Effector CD4-positive, alpha-beta T cell (primary cell): ENCODE measurements around the gene TNFRSF6B. TPM values are rescaled to one million over a fixed set of nuclear protein-coding genes. Genes with fewer than 3 reads are reported as not detected.
"Not testable (repeated sequence)": the region's sequence is repeated elsewhere in the genome, so short reads cannot be mapped to it uniquely, and the experiment has no call there.

Source experiments
- DNase-seq: peaks from one replicate; pipeline ENCODE4 v3.0.0-alpha.2; 2020
- total RNA-seq: gene quantifications from one replicate; lab custom pipeline; 2026; lab: John Stamatoyannopoulos, UW

The TNFRSF6B gene, protein sequence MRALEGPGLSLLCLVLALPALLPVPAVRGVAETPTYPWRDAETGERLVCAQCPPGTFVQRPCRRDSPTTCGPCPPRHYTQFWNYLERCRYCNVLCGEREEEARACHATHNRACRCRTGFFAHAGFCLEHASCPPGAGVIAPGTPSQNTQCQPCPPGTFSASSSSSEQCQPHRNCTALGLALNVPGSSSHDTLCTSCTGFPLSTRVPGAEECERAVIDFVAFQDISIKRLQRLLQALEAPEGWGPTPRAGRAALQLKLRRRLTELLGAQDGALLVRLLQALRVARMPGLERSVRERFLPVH
- not detected for total RNA-seq

DNA sequence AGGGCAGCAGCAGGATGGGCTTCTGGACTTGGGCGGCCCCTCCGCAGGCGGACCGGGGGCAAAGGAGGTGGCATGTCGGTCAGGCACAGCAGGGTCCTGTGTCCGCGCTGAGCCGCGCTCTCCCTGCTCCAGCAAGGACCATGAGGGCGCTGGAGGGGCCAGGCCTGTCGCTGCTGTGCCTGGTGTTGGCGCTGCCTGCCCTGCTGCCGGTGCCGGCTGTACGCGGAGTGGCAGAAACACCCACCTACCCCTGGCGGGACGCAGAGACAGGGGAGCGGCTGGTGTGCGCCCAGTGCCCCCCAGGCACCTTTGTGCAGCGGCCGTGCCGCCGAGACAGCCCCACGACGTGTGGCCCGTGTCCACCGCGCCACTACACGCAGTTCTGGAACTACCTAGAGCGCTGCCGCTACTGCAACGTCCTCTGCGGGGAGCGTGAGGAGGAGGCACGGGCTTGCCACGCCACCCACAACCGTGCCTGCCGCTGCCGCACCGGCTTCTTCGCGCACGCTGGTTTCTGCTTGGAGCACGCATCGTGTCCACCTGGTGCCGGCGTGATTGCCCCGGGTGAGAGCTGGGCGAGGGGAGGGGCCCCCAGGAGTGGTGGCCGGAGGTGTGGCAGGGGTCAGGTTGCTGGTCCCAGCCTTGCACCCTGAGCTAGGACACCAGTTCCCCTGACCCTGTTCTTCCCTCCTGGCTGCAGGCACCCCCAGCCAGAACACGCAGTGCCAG, at the start of gene TNFRSF6B:
TSS of gene TNFRSF6B (plus strand) at position 25 of the 729 bp plus-strand sequence. CDS start at position 141, 116 bp downstream.
- no peak for DNase-seq

DNA sequence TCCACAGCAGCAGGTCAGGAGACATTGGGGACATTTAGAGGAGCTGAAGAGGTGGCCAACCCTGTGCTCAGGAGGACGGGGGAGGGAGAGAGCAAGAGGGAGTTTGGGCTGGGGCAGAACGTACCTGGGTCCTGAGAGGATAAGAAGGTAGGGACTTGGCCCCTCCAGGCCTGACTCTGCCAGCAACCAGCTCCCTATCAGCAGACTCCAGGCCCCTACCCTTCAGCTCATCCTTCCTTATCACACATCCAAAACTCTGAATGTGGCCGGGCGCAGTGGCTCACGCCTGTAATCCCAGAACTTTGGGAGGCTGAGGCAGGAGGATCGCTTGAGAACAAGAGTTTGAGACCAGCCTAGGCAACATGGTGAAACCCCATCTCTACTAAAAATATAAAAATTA, 48.3 kb upstream of the TNFRSF6B start:
- DNase-seq = no peak

DNA sequence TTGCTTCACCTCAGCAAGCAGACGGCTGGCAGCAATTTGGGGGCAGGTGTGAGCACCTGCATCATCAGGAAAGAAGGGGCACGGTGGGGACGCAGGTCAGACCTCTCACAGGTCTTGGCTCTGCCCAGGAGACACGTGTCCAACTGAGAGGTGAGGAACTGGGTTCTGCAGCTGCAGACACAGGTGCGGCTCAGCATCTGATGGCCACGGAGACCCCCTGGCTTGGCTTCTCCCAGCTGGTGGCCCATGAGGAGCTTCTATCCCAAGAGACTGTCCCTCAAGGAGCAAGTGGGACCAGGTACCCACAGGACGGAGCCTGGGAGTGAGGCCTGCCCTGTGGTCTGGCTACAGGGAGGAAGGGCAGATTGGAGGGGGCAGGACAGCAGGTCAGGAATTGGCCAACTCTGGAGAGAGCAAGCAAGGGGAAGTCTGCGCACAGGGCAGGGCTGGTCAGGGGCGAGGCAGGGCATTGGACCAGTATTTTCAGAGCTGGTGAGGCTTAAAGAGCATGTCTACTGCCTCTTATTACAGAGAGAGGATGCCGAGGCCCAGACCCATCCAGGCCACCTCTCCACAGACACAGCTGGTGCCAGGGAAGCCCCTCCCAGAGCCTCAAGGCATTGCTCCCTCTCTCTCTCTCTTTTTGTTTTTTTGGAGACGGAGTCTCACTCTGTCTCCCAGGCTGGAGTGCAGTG, 47.4 kb upstream of the TNFRSF6B start:
- DNase-seq = no peak

DNA sequence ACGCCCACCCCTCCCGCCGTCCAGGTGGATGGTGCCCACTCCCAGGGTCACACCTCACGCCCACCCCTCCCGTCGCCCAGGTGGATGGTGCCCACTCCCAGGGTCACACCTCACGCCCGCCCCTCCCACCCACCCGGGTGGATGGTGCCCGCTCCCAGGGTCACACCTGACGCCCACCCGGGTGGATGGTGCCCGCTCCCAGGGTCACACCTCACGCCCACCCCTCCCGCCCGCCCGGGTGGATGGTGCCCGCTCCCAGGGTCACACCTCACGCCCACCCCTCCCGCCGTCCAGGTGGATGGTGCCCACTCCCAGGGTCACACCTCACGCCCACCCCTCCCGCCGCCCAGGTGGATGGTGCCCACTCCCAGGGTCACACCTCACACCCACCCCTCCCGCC, 46.0 kb upstream of the TNFRSF6B start:
- not testable (repeated sequence) for DNase-seq

DNA sequence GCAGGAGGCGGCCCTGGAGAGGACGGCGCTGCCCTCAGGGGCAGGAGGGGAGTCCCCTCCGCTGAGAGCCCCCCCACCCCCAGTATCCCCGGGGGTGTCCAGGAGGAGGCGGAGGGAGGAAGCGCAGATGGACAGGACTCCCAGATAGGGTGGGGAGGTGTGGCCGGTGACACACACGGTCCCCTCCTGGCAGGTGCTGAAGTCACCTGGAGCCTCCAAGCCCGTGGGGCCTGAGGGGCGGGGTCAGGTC, 44.6 kb upstream of the TNFRSF6B start:
- no peak for DNase-seq

DNA sequence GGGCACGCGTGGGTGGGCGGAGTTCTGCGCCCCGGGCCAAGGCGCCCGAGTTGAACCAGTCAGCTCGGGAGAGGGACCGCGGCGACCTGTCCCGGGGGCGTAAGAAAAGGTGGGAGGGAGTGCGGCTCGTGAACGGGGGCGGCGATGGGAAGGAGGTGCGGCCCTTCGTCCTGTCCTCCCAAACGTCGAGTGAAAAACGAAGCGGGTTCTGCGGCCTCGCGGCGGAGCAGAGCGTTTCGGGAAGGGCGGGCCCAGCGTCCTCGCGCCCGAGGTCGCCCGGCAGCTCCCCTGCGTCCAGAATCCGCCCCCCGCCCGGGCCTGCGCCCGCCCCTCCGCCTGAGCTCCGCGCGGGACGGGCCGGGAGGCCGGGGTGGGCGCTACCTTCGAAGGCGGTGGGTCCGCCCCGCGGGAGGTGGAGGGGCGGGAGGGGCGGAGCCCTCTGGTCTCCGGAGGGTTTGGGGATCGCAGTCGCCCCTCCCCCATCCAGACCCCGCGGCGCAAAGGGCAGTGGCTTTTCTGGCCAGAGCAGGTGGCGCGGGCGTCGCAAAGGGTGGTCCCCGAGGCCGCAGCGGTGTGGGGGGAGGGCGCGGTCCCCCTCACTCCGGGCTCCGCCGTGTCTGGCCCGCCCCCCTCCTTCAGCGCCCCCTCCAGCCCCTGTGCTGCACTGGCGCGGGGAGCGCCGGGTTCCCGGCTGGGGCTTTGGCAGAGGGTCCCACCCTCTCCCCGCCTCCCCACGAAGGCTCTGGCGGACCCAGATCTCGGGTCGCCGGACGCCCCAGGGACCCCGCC, 44.1 kb upstream of the TNFRSF6B start:
- peak; percentile 44 for DNase-seq

DNA sequence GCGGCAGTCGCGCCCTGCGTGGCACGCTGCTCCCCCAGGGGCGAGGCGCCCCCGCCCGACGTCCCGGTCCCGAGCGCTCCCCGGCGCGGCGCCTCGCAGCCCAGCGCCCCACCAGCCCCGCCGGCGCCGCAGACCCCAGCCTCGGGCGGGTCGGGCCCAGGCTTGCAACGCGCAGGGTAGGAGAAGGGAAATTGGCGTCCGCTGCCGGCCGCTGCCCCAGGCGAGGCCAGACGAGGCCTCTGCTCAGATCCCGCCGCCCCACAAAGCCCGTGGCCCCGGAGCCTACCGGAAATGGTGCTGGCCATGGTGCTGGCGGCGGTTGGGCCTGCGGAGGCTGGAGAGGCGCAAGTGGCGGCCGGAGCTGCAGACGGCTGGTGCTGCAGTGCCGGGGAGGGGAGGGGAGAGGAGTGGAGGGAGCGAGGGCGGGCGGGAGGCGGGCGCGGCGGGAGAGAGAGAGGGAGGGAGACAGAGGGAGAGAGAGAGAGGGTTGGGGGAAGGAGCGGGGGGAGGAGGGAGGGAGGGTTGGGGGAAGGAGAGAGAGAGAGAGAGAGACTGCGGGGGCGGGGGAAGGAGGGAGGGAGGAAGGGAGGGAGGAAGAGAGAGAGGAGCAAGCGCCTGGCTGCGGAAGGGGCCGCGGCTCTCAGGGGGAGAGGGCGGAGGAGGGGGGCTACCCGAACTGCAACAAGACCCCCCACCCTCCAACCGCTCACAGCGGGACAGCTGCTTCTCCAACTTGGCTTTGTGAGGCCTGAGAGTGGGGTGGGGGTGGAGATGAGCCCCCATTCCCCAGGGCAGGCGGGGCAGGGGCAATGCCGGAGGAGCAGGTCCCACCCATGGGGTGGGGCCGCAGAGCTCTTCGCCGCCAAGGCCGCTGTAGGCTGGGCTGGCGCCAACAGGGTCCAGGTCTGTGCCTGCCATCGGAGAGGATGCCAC, 43.1 kb upstream of the TNFRSF6B start, which contains the start of gene STMN3:
TSS of gene STMN3 (minus strand) at position 384 of the 933 bp plus-strand sequence. CDS start at position 305, 79 bp downstream.
- peak; percentile 59 for DNase-seq

DNA sequence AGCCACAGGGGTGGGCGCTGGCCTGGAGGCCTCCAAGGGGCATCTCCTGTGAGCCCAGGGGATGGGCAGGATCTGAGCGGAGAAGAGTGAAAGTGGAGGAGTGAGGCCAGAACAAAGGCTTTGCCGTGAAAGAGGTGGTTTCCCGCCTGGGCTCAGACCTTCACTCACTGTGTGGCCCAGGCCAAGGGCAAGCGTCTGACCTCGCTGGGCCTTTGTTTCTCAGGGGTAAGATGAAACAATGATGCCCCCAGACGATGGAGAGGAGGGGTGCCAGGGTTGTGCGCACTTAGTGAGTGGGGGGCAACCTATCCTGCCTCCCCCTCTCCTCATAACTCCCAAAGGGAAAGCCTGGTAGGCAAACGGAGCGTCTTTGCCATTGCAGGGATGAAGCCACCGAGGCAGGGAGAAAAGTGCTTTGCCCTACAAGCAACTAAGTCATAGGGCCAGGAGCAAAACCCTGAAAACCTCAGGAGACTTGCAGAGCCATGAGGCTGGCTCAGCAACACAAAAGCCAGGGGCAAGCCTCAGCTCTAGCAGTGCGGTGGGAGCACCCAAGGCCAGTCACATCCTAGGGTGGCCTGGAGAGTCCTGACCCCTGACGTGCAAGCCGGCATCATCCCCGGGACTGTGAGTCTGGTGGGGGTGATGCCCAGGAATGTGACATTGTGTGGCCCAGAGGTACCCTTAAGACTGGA, 42.3 kb upstream of the TNFRSF6B start:
- DNase-seq = no peak

DNA sequence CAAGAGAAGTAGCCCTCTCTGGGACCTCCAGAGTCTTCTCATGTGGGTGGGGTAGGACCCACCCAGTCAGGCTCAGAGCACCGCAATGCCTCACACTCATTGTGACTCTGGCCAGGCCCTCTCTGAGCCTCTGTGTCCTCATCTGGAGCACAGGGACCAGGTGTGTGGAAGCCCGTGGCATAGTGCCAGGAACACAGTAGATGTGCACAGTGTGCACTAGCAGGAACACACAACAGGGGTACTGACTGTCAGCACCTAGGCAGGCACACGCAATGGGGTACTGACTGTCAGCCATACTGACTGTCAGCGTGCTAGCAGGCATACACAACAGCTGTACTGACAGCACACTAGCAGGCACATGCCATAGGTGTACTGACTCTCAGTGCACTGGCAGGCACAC, 41.2 kb upstream of the TNFRSF6B start:
- no peak for DNase-seq

DNA sequence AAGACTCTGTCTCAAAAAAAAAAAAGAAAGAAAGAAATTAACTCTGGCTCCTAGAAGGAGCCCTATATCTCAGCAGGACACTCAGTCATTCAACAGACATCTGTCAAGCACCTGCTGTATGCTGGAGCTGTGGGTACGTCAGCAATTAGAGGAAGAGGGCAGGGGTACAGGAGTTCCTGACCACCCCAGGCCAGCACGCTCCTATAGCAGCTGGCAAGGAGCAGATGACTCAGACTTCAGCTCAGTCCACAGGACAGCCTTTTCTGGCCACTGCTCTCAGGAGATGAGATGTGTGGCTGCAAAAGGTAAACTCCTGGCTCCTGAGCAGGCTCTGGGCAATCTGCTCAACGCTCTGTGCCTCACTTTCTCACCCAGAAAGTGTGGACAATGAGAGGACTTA, 40.0 kb upstream of the TNFRSF6B start:
- DNase-seq = no peak

DNA sequence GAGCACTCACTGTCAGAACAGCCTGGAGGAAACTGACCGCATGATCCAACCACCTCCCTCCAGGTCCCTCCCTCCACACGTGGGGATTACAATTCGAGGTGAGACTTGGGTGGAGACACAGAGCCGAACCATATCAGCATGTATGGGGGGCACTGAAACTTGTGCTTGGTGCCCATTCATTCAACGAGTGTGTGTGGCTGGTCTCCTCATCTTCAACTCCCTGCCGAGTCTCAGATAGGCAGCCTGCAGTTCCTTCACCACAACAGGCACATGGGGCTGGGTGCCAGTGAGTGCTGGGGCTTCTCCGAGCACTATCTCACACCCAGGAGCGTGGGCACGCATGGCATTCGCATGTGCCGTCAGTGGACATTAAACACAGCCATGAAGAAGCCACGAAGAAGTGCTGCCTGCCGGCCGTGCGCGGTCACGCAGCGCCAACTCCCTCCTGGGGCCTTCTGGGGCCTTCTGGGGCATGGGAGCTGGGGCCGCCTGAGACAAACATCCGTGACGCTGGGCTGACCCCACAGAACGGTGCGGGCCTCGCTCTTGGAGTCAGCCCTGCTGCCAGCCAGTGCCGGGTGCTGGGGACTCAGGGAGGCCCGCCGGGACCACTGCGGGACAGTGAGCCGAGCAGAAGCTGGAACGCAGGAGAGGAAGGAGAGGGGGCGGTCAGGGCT, 39.1 kb upstream of the TNFRSF6B start:
- DNase-seq = no peak

DNA sequence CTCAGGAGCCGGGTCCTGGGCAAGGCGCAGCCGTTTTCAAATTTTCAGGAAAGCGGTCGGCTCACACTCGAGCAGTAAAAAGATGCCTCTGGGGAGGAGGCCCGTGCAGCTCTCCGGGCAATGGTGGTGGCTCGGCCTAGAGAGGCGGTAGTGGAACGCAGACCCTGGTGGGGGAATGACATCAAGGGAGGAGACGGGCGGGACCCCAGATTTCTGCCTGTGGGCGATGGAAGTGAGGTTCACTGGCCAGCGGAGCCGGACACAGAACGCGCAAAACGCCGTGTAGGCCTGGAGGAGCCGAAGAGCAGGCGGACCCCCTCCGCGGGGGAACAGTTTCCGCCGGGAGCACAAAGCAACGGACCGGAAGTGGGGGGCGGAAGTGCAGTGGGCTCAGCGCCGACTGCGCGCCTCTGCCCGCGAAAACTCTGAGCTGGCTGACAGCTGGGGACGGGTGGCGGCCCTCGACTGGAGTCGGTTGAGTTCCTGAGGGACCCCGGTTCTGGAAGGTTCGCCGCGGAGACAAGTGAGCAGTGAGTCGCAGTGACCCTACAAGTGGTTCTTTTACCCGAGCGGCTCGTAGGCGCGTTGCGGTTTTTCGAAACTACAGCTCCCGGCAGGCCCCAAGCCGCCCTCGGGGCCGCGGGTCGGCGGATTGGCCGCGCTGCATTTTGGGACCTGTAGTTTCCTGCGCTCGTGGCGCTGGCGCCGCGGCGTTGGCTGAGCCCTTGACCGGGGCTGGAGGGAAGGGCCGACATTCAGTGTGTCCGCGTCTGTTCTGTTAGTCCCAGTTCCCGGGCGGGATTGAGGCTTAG, 38.3 kb upstream of the TNFRSF6B start, which contains the start of gene RTEL1:
TSS of gene RTEL1 (plus strand) at position 376 of the 812 bp plus-strand sequence. CDS start 1,091 bp downstream, outside the sequence.
- peak; percentile 80 for DNase-seq

DNA sequence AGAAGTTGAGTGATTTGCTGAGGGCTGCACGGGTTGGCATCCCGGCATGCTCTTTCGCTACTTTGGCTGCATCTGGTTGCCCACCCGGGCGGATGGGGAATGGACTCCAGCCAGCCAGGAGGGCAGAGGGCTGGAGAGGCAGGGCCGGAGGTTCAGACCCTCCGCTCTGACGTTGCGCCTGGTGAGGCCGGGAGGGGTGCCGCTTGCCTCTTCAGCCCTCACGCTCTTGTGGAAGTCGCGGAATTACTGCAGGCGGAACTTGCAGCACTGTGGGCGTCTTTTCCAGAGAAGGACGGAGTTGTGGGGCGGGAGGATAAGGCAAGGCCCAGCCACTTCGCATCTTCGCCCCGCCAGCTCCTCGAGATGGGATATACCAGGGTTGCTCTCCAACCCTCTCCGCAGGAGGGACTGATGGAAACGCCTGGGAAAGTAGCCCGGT, 37.7 kb upstream of the TNFRSF6B start:
- DNase-seq = no peak

DNA sequence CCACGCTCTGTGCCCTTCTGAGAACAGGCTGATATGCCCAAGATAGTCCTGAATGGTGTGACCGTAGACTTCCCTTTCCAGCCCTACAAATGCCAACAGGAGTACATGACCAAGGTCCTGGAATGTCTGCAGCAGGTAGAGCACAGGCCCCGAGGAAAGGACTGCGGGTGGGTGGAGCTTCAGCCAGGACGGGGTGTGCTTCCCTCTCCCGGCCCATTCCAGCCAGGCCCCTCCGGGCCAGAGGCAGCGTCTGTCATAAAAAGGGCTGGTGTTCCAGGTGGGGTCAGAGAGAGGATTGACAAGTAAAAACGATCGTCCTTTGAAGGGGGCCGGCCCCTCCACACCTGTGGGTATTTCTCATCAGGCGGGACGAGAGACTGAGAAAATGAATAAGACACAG, 37.1 kb upstream of the TNFRSF6B start:
- no peak for DNase-seq

DNA sequence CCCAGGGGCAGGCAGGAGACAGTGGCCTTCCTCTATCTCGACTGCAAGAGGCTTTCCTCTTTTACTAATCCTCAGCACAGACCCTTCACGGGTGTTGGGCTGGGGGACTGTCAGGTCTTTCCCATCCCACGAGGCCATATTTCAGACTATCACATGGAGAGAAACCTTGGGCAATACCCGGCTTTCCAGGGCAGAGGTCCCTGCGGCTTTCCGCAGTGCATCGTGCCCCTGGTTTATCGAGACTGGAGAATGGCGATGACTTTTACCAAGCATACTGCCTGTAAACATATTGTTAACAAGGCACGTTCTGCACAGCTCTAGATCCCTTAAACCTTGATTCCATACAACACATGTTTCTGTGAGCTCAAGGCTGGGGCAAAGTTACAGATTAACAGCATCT, 36.3 kb upstream of the TNFRSF6B start:
- not testable (repeated sequence) for DNase-seq

DNA sequence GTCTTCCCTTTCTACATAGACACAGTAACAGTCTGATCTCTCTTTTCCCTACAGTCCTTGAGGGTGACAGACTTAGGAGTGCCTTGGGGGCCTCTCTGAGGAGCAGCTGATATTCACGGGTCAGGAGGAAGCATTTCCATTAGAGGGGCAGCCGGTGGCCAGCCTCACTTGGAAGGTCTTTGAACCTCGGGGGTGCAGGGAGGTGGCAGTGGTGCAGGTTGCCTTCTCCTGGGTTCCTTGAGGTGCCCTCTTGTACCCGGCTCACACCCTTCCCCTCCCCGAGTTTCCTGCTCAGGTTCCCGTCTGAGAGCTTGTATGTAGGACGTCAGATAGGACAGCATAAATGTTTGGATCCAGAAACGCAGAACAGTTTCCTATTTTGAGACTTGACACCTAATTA, 35.8 kb upstream of the TNFRSF6B start:
- no peak for DNase-seq

DNA sequence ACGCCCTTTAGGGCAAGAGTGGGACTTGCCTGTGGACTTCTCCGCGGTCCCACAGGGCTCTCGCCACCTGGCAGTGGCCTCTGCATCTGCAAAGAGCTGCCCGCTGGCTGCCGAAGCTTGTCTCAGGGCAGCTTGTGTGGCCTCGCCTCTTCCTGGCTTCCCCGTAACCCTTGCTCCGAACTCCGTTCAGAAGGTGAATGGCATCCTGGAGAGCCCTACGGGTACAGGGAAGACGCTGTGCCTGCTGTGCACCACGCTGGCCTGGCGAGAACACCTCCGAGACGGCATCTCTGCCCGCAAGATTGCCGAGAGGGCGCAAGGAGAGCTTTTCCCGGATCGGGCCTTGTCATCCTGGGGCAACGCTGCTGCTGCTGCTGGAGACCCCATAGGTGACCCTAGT, 35.3 kb upstream of the TNFRSF6B start:
- no peak for DNase-seq

DNA sequence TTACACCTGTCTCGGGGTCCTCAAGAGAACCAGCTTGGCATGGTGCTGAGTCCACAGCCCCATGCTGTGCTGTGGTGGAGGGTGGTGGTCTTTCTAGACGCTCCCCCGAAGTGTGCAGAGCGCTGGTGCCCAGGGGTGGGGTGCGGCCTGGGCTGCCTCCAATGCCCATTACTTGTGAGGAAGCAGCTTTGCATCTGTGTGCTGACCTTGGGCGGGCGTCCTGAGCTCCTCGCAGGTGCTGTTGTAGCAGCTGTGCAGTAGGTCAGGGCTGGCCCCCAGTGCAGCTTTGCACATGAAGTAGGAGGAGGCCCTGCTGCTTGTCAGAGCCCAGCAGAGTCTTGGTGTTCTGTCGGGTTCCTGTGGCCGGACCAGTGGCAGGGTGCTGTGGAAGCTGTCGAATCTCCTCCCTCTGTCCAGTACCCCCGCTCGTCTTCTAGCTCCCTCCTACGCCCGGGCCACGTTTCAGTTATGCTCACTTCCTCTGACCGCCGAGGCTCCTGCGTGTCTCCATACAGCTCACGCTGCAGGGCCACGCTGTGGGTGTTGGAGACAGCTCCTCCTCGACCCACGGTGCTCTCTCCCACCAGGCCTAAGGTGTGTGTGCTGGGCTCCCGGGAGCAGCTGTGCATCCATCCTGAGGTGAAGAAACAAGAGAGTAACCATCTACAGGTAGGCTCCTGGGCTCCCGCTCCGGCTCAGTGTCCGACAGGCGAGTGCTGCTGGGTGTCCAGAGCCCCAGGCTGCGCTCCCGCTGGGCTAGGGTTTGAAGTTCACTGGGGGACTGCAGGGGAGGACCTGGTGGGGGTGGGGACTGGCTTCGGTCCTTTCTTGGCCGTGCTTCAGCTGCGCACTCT, 34.3 kb upstream of the TNFRSF6B start:
- DNase-seq = no peak

DNA sequence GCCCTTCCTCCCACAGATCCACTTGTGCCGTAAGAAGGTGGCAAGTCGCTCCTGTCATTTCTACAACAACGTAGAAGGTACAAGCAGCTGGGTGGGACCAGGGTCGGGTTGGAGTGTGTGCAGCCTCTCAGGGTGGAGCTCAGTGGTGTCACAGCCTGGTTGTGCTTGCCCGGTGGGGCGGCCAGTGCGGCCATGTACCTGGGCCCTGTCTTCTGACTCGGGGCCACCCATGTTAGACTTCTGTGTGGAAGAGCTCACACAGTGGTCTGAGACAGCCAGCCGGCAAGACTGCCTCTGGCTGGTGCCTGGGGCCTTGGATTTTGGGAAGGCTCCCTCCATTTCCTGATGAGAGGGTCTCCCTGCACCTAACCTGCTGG, 33.7 kb upstream of the TNFRSF6B start:
- no peak for DNase-seq
